CD4-positive, alpha-beta T cell treated with Interleukin-12 subunit alpha and Interleukin-12 subunit beta, for 1 hour (primary cell): Measurements from ENCODE around the gene BRS3.

ENCODE experiments used
- DNase-seq: peaks from one replicate; pipeline ENCODE4 v3.0.0-alpha.2; 2020

BRS3 gene

GRCh38 chrX:136496186-136496763, 8.5 kb downstream of the BRS3 start:
- DNase-seq, result no peak

DNA sequence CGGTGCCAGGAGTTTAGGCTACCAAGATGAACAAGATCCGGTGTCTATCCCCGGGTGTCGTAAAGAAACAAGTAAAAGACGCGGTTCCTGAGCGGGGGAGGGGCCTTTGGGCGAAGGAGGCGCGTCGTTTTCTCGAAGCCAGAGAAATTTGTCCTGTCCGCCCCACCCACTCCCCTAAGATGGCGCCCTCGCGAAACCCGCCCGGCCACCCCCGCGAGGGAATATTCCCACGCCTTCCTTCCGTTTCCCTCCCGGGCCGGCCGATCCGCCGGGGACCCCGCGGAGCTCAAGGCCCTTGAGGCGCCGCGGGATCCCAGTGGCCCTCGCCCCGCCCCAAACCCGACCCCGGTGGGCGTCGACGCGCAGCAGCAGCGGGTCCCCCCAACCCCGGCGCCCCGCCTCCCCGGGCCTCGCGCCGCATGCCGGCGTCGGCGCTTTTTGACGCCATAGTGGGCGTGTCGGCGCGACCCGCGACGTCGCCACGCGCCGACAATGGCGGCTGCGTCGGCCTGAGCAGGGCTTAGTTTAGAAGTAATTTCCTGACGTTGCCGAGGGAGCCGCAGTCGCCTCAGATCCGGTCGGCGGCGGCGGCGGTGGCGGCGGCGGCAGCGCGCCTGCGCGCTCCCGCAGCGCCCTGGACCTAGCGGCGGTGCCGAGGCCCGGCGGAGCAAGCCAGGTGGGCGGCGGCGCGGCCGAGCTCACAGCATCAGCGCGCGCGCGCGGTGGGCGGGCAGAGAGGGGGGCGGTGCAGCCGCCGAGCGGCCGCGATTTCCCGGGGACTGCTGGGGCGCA, 9.2 kb downstream of the BRS3 start:
- DNase-seq, result peak; percentile 89

- DNase-seq, result no peak
Measured at GRCh38 chrX:136497556-136498052, 9.9 kb downstream of the BRS3 start, which contains the start of gene HTATSF1. Gene HTATSF1 (plus strand): TSS chrX:136497592. CDS start chrX:136497685, 93 bp downstream.

- DNase-seq, result no peak
Measured at GRCh38 chrX:136519069-136519468, 31.3 kb downstream of the BRS3 start.

DNA sequence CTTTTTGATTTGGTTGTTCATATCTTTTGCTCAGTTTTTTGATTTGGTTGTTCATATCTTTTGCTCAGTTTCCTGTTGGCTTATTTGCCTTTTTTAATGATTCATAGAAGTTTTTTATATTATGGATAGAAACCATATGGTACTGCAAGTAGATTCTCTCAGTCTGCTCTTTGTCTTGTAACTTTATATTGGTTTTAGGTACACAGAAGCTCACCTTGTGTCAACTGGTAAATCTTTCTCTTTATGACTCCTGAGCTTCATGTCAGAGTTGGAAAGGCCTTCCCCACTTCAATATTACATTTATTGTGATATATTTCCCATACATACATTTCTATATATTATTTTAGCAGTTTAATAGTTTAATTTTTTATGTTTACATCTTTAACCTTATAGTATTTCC, 36.0 kb downstream of the BRS3 start:
- DNase-seq, result no peak

DNA sequence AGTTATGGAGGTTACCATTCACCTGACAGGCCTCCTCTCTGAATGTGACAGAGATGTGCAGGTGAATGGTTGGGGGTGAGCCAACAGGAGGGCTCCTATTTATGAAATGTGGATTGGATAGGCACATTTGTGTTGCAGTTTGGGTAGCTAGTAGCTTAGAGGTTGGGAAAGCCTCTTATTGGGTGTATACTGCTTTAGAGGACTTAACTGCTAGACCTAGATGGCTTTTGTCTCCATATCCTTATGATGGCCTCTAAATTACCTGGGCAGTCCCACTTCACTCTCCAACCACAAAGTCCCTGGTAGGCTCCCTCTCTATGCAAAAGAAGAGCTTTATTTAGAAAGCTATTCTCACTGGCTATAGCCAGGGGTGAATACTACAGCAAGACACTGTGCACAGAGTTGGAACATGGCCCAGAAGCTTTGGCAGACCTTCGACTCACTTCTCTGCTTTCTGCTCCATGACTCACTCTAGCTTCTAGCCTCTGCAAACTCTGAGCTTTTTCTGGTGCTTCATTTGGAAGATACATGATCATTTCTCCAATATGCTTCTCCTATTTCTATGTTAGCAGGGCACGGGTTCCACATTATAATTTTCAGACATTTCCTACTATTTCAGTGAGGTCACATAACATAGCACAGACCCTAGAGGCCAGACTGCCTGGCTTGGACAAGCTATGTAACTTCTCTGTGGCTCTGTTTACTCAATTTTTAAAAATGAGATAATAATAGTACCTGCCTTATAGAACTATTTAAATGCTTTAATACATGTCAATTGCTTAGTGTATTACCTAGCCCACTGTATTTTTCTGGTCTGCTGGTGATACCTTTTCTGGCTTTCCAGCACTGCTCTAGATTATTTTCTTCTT, 38.2 kb downstream of the BRS3 start:
- DNase-seq, result no peak

DNA sequence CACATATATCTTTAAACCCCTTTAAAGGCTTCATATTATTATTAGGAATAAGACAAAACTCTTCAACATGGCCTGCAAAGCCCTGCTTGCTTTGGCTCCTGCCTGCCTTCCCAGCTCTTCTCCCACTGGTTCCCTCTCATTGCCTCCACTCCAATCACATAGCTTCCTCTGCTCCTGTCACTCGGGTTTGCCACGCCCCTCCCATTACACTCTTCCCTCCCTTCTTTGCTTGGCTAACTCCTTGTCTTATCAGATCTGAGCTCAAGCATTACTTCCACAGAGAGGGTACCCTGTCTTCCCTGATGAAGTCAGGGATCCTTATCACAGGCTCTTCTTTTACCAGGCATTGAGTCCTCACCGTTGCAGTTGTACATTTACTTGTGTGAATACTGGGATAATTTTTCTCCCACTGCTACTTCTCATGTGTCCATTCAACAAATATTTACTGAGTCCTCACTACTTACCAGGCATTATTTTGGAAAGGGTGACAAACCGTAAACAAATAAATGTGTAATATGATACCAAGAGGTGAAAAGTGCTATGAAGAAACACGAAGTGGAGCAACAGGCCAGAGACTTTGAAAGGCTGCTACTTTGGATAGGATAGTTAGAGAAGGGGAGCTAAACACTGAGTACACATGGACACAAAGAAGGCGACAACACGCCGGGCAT, 41.0 kb downstream of the BRS3 start:
- DNase-seq, result no peak

GRCh38 chrX:136529795-136530194, 42.0 kb downstream of the BRS3 start:
- no peak for DNase-seq

GRCh38 chrX:136531951-136532350, 44.2 kb downstream of the BRS3 start, which contains the start of gene VGLL1:
Gene VGLL1 (plus strand): TSS chrX:136532215. CDS start chrX:136536021, 3,806 bp downstream.
- no peak for DNase-seq

DNA sequence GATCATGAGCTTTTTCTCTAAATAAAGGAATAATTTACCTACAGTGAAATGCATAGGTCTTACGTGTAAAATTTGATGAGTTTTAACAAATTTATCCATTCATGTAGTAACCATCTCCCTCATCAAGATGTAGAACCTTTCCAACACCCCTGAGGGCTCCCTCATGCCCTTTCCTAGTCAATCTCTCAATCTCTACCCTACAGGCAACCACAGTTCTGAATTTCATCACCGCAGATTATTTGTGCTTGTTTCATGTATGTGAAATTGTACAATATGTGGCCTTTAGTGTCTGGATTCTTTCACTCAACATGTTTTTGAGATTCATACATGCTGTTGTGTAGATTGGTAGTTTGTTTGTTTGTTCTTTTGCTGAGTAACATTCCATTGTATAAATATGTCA, 46.4 kb downstream of the BRS3 start:
- no peak for DNase-seq

DNA sequence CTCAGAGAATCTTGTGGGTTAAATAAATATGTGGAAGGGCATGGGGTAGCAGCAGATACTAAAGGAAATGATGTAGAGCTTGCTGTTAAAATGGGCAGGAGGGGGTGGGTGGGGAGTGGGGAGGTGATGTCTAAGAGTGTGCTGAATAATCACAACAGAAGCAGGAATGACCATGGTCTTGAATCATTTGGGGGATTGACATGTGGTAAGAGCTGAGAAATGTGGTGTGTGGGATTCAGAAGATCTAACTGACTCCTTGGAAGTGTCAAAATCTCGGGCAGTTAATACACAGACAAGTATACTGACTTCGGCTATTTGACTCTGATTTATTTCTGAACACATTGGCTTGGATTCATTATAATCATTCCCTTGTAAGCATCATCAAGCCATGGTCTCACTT, 51.1 kb downstream of the BRS3 start:
- DNase-seq, result no peak

GRCh38 chrX:136540226-136540625, 52.5 kb downstream of the BRS3 start:
- DNase-seq, result no peak

DNA sequence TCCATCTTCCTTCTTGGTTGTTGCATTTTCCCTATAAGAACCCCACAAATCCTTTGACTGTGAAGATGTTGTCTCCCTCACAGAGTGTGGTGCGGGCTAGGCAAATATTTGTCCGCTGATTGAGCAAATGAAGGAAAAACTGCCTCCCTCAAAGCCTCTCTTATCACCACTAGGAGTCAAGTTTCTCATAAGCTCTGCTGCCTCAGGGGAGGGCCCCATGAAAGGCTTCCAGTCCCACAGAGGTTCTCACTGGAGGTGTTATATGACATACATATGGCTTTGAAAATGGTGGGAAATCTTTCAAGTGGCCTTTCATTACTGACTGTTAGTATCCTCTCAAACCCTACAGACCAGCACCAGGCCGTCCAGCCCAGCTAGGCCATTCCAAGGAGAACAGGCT, 53.5 kb downstream of the BRS3 start:
- DNase-seq, result no peak

GRCh38 chrX:136542281-136542680, 54.5 kb downstream of the BRS3 start:
- DNase-seq, result peak; percentile 3
